Measurements from ENCODE around the gene LMO1.
A peak's percentile ranks its signal among the peaks of the same experiment; 100 is the strongest.

The LMO1 gene

GRCh38 chr11:8225589-8226036 is 38.1 kb downstream of the LMO1 start:
- DNase-seq (ENCODE audit: low read depth): peak; percentile 34

- DNase-seq (ENCODE audit: low read depth): no peak
These were observed 39.0 kb downstream of the LMO1 start for GRCh38 chr11:8224711-8225110.

- DNase-seq (ENCODE audit: low read depth): no peak
These were observed 39.5 kb downstream of the LMO1 start for GRCh38 chr11:8224161-8224591.

GRCh38 chr11:8223513-8223900 is 40.2 kb downstream of the LMO1 start:
- peak; percentile 42 for DNase-seq (ENCODE audit: low read depth)

GRCh38 chr11:8222820-8223512 is 40.7 kb downstream of the LMO1 start:
- DNase-seq (ENCODE audit: low read depth): no peak

GRCh38 chr11:8221917-8222495 is 41.7 kb downstream of the LMO1 start:
- DNase-seq (ENCODE audit: low read depth): no peak

GRCh38 chr11:8221046-8221723 is 42.5 kb downstream of the LMO1 start:
- no peak for DNase-seq (ENCODE audit: low read depth)

GRCh38 chr11:8220261-8221045 is 43.2 kb downstream of the LMO1 start:
- no peak for DNase-seq (ENCODE audit: low read depth)

- peak; percentile 54 for DNase-seq (ENCODE audit: low read depth)
These were observed 44.2 kb downstream of the LMO1 start for GRCh38 chr11:8219257-8220021.

GRCh38 chr11:8218840-8219239 is 44.8 kb downstream of the LMO1 start:
- DNase-seq (ENCODE audit: low read depth): no peak

GRCh38 chr11:8218409-8218808 is 45.3 kb downstream of the LMO1 start:
- no peak for DNase-seq (ENCODE audit: low read depth)

- no peak for DNase-seq (ENCODE audit: low read depth)
These were observed 45.8 kb downstream of the LMO1 start for GRCh38 chr11:8217926-8218325.

GRCh38 chr11:8217136-8217535 is 46.5 kb downstream of the LMO1 start:
- no peak for DNase-seq (ENCODE audit: low read depth)

GRCh38 chr11:8213376-8213775 is 50.3 kb downstream of the LMO1 start:
- DNase-seq (ENCODE audit: low read depth): no peak

- no peak for DNase-seq (ENCODE audit: low read depth)
These were observed 54.4 kb downstream of the LMO1 start for GRCh38 chr11:8209208-8209807.

GRCh38 chr11:8207080-8208000 is 56.3 kb downstream of the LMO1 start:
- DNase-seq (ENCODE audit: low read depth): no peak

GRCh38 chr11:8206251-8207079 is 57.2 kb downstream of the LMO1 start:
- DNase-seq (ENCODE audit: low read depth): no peak

GRCh38 chr11:8205566-8205965 is 58.1 kb downstream of the LMO1 start:
- no peak for DNase-seq (ENCODE audit: low read depth)

GRCh38 chr11:8204596-8204995 is 59.1 kb downstream of the LMO1 start:
- no peak for DNase-seq (ENCODE audit: low read depth)
